Osteocyte (in vitro differentiated cells): ENCODE data around the gene ENDOD1. TPM values are rescaled to one million over a fixed set of nuclear protein-coding genes. Genes with fewer than 3 reads are reported as not detected.
"Not testable (repeated sequence)": the region's sequence is repeated elsewhere in the genome, so short reads cannot be mapped to it uniquely, and the experiment has no call there.

Source experiments
- DNase-seq: peaks from one replicate; pipeline ENCODE4 v3.0.0; 2021; ENCODE audit warnings: mixed read lengths; ENCODE audit not compliant: unreplicated experiment; ENCODE audit errors: extremely low spot score
- H3K27ac Mint-ChIP-seq: one replicate; pipeline ENCODE4 v1.8.0; 2021; ENCODE audit warnings: mild to moderate bottlenecking, mixed read lengths; ENCODE audit not compliant: unreplicated experiment
- H3K27me3 Mint-ChIP-seq: one replicate; pipeline ENCODE4 v1.8.0; 2021; ENCODE audit warnings: mixed read lengths; ENCODE audit not compliant: unreplicated experiment
- H3K36me3 Mint-ChIP-seq: one replicate; pipeline ENCODE4 v1.8.0; 2021; ENCODE audit warnings: mixed read lengths; ENCODE audit not compliant: unreplicated experiment
- H3K4me1 Mint-ChIP-seq: one replicate; pipeline ENCODE4 v1.8.0; 2021; ENCODE audit warnings: mixed read lengths; ENCODE audit not compliant: unreplicated experiment
- H3K4me3 Mint-ChIP-seq: one replicate; pipeline ENCODE4 v1.8.0; 2021; ENCODE audit warnings: mild to moderate bottlenecking, moderate library complexity, mixed read lengths; ENCODE audit not compliant: unreplicated experiment
- H3K9me3 Mint-ChIP-seq: one replicate; pipeline ENCODE4 v1.8.0; 2021; ENCODE audit warnings: mixed read lengths; ENCODE audit not compliant: unreplicated experiment
- CTCF ChIP-seq: fragments of 200-600 bp; sonication (generic); IDR thresholded peaks from 2 replicates; pipeline ENCODE4 v1.5.0; 2021; ENCODE audit warnings: antibody characterized with exemption, mild to moderate bottlenecking, moderate library complexity
- total RNA-seq: library from RNA; stranded (reverse); gene quantifications from 2 replicates; pipeline ENCODE4 v1.2.1, GENCODE V29; 2021

The ENDOD1 gene
- total RNA-seq, 1 donor from 2014 or later: 91.6 TPM

GRCh38 chr11:95132956-95133355, 43.3 kb downstream of the ENDOD1 start:
- Mint-ChIP-seq H3K9me3 (no peaks in the 10 kb centered on the region), H3K4me1 (peaks cover 30% of the 10 kb centered on the region), H3K27ac (peak overlapping the region; percentile 47), H3K27me3 (no peaks in the 10 kb centered on the region), H3K36me3 (peaks cover 39% of the 10 kb centered on the region), H3K4me3 (no peak overlapping the region)
- TF ChIP-seq CTCF: no peak
- DNase-seq: no peak

GRCh38 chr11:95134491-95134890, 44.8 kb downstream of the ENDOD1 start:
- Mint-ChIP-seq H3K9me3 (no peaks in the 10 kb centered on the region), H3K4me3 (no peak overlapping the region), H3K4me1 (peaks cover 28% of the 10 kb centered on the region), H3K27ac (no peak overlapping the region), H3K27me3 (no peaks in the 10 kb centered on the region), H3K36me3 (peaks cover 29% of the 10 kb centered on the region)
- no peak for TF ChIP-seq CTCF
- no peak for DNase-seq

- DNase-seq: no peak
- Mint-ChIP-seq H3K9me3 (no peaks in the 10 kb centered on the region), H3K36me3 (peaks cover 23% of the 10 kb centered on the region), H3K27ac (no peak overlapping the region), H3K4me3 (no peak overlapping the region), H3K27me3 (no peaks in the 10 kb centered on the region), H3K4me1 (peaks cover 22% of the 10 kb centered on the region)
- no peak for TF ChIP-seq CTCF
Measured at GRCh38 chr11:95135155-95135554, 45.5 kb downstream of the ENDOD1 start.

GRCh38 chr11:95135880-95136279, 46.2 kb downstream of the ENDOD1 start:
- Mint-ChIP-seq H3K4me3 (no peak overlapping the region), H3K36me3 (peaks cover 18% of the 10 kb centered on the region), H3K9me3 (no peaks in the 10 kb centered on the region), H3K4me1 (peaks cover 20% of the 10 kb centered on the region), H3K27ac (no peak overlapping the region), H3K27me3 (no peaks in the 10 kb centered on the region)
- no peak for TF ChIP-seq CTCF
- DNase-seq: no peak

GRCh38 chr11:95136747-95137146, 47.1 kb downstream of the ENDOD1 start:
- Mint-ChIP-seq H3K36me3 (peaks cover 15% of the 10 kb centered on the region), H3K4me1 (peaks cover 20% of the 10 kb centered on the region)
- not testable (repeated sequence) for DNase-seq, H3K27me3 Mint-ChIP-seq, H3K9me3 Mint-ChIP-seq, H3K27ac Mint-ChIP-seq, H3K4me3 Mint-ChIP-seq

- H3K27ac Mint-ChIP-seq: no peak overlapping the region
- TF ChIP-seq CTCF: no peak
- peaks cover 18% of the 10 kb centered on the region for H3K4me1 Mint-ChIP-seq
- H3K9me3 Mint-ChIP-seq: no peaks in the 10 kb centered on the region
- no peak overlapping the region for H3K4me3 Mint-ChIP-seq
- no peaks in the 10 kb centered on the region for H3K27me3 Mint-ChIP-seq
- H3K36me3 Mint-ChIP-seq: peaks cover 10% of the 10 kb centered on the region
- no peak for DNase-seq
Measured at GRCh38 chr11:95137299-95137698, 47.7 kb downstream of the ENDOD1 start.
